Measurements from ENCODE around the gene OGFOD1. TPM values are rescaled to one million over a fixed set of nuclear protein-coding genes. Genes with fewer than 3 reads are reported as not detected.

Gene OGFOD1
- total RNA-seq = 10 to 100 TPM; 15.9 to 16.5 TPM
- long read RNA-seq, full-length matches to known transcripts = 13 of 18 reads
- long read RNA-seq, partial matches to known transcripts = 4 of 18 reads
- long read RNA-seq, other reads (novel, unspliced or antisense) = 1 of 18 reads

DNA sequence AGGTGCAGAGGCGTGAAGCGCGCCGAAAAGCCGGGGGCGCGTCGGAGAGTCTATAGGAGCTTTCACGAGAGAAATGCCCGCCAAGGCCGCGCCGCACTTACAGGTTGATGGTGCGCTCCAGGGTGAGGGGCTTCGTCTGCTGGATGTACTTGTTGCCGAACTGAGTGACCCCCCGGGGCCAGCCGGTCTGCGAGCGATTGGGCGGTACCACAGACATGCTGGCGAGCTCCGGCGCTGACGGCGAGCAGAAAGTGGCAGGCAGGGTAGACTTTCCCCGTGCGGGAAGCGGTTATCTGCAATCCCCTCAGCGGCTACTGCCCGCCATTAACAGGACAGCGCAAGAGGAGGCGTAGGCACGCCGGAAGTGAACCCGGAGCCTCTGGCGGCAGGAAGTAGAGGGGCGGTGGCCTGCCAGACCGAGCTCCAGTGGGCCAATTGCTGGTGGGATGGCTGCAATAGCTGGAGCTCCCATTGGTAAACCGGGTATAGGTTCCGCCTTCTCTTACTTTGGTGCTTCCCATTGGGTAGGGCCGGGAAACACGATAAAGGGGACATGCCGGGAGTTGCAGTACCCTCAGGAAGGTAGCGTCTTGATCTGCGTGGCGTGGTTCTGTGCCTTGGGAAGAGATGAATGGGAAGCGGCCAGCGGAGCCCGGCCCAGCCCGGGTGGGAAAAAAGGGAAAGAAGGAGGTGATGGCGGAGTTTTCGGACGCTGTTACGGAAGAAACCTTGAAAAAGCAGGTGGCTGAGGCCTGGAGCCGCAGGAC, at the start of gene OGFOD1, which contains the start of gene NUDT21:
Gene OGFOD1, plus strand, starts transcription at position 569 of the 767 bp plus-strand sequence. Its CDS starts 59 bp downstream, at position 628.
Gene NUDT21, minus strand, starts transcription at position 347 of the 767 bp plus-strand sequence. Its CDS starts 130 bp downstream, at position 217.
- DNase-seq (peak; percentile 90 to 96), ATAC-seq (peak; percentile 96)
- intact Hi-C loops (cut with DNase I, micrococcal nuclease) = no loop called here

GRCh38 chr16:56405977-56406672, 45.2 kb upstream of the OGFOD1 start:
- intact Hi-C loops (cut with DNase I, micrococcal nuclease) = no loop called here
- DNase-seq = no peak
- no peak for ATAC-seq

DNA sequence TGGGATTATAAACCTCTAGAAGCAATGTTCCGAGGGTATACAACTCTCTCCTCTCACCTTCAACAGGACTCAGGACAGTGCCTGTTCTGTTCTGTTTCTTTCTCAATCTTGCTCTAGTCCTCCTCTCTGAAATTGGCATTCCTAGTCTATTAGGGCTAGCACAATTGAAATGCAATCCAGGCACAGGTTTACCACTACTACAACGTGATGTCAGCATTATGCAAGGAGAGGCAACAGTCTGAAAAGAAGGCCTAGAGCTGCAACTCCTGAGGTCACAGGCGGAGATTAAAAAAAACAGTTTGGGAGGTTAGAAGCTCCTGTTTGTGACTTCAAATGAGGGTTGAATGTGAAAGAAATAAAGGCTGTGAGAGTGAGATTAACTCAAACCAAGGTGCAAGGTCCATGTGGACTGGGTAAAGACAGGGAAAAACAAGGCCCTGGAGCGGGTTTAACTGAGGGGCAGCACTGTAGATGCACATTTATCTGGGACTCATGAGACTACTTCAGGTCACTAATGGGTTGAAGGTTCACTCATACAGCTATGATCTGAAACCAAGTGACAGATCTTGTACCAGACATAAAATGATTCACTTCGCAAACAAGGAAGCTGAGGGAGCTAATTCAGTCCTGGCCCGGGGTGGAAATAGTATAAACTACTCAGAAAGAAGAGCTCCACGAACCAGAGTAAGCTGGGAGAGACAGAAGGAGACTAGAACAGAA, 42.8 kb upstream of the OGFOD1 start:
- intact Hi-C loops (cut with DNase I, micrococcal nuclease) = no loop called here
- DNase-seq = peak in 1 of 2 donors; percentile 18
- ATAC-seq = peak; percentile 96

GRCh38 chr16:56409195-56409594, 42.2 kb upstream of the OGFOD1 start:
- intact Hi-C loops (cut with DNase I, micrococcal nuclease) = no loop called here
- DNase-seq = no peak
- ATAC-seq = peak; percentile 38

DNA sequence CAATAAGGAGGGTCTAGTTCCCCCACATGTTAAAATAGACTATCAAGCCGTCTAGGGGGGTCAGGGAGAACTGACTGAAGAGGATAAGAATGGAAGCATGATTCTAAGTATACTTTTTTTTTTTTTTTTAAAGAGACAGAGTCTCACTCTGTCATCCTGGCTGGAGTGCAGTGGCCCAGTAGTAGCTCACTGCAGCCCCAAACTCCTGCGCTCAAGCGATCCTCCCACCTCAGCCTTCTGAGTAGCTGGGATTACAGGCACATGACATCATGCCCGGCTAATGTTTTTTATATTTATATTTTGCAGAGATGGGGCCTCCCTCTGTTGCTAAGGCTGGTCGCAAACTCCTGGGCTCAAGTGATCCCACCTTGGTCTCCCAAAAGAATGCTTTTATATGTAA, 40.2 kb upstream of the OGFOD1 start:
- DNase-seq (no peak), ATAC-seq (no peak)
- intact Hi-C loops (cut with DNase I, micrococcal nuclease) = no loop called here

- no peak for DNase-seq
- intact Hi-C loops (cut with DNase I, micrococcal nuclease) = no loop called here
- ATAC-seq = no peak
These were observed 39.7 kb upstream of the OGFOD1 start for GRCh38 chr16:56411624-56412023.

DNA sequence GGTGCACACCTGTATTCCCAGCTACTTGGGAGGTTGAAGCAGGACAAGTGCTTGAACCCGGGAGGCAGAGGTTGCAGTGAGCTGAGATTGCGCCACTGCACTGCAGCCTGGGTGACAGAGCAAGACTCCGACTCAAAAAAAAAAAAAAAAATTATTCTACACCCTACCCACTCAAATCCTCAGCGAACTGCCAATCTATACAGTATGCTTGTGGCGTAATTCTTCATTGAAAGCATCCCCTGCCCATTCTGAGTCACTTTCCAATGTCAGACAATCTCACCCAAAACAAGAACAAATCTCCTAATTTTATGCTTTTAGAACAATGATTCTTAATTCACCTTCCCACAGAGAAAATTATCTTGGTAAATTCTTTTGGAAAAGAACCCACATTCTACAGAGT, 38.0 kb upstream of the OGFOD1 start:
- no peak for DNase-seq
- no peak for ATAC-seq
- intact Hi-C loops (cut with DNase I, micrococcal nuclease) = no loop called here

- intact Hi-C loops (cut with DNase I, micrococcal nuclease) = no loop called here
- ATAC-seq = no peak
- no peak for DNase-seq
These were observed 37.0 kb upstream of the OGFOD1 start for GRCh38 chr16:56414366-56414765.

DNA sequence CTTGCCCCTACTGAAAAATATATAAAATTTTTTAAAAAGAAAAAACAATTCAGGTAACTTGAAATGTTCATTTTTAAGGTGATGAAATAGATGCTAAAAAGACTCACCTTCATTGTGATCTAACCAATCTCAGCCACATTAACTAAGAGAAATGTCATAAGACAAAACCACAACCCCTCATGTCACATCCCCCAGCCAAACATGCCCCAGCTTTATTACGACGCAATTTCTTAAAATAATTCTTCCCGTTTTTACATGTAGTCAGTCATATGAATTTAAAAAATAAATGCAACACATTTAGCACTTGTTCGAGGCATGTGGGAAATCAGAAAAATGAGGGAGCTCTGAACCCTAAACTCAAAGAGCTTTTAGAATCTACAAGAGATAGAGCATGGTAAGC, 35.5 kb upstream of the OGFOD1 start:
- intact Hi-C loops (cut with DNase I, micrococcal nuclease) = no loop called here
- ATAC-seq = no peak
- DNase-seq = no peak

DNA sequence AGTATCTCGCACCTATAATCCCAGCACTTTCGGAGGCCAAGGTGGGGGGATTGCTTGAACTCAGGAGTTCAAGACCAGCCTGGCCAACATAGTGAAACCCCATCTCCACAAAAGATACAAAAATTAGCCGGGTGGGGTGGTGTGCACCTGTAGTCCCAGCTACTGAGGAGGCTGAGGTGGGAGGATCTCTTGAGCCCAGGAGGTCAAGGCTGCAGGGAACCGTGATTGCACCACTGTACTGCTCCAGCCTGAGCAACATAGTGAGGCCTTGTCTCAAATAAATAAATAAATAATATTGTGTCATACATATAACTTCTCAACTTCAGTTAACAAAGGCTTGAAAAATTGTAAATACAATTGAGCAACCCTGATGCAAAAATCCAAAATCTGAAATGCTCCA, 34.2 kb upstream of the OGFOD1 start:
- DNase-seq = no peak
- intact Hi-C loops (cut with DNase I, micrococcal nuclease) = no loop called here
- no peak for ATAC-seq

DNA sequence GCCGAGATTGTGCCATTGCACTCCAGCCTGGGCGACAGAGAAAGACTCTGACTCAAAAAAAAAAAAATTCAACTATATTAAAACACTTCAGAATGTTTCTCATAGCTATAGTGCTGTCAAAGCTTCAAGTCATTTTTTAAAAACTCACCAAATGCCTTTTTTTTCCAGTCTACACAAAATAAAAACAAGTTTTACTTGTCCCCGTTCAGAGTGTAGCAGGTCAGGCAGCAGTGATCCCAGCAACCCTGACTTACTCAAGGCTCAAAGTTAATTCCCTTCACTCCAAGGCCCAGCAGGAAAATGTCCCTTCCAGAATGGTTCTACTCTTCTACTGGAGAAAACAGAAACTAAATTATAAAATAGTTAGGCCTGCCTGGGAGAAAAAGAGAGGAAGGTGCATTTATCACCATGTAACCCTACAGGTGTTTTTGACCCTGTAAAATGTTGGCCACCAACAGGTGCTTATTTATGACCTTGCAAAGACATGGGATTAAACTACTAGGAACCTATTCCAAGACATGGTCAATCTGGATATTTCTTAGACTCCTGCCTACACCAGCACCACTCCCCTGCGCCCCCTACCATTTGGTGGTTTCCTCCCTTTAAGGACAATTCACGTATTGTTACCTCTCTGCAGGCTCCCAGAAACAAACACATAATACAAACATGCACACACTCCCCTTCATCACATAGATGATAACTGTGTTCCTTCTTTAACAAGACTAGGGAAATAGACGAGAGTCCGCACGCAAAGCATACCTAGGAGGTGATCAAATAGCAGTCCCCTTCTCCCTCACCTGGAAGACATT, 31.4 kb upstream of the OGFOD1 start:
- ATAC-seq = no peak
- DNase-seq = peak in 1 of 2 donors; percentile 27
- intact Hi-C loops (cut with DNase I, micrococcal nuclease) = no loop called here

GRCh38 chr16:56420613-56421012, 30.7 kb upstream of the OGFOD1 start:
- no peak for ATAC-seq
- DNase-seq = no peak
- intact Hi-C loops (cut with DNase I, micrococcal nuclease) = no loop called here

- intact Hi-C loops (cut with DNase I, micrococcal nuclease) = no loop called here
- ATAC-seq = no peak
- no peak for DNase-seq
These were observed 30.0 kb upstream of the OGFOD1 start for GRCh38 chr16:56421313-56421712.

- ATAC-seq (no peak), DNase-seq (no peak)
- intact Hi-C loops (cut with DNase I, micrococcal nuclease) = no loop called here
These were observed 29.2 kb upstream of the OGFOD1 start for GRCh38 chr16:56421976-56422669.

- ATAC-seq = no peak
- intact Hi-C loops (cut with DNase I, micrococcal nuclease) = no loop called here
- DNase-seq = no peak
These were observed 28.4 kb upstream of the OGFOD1 start for GRCh38 chr16:56422896-56423441.

- intact Hi-C loops (cut with DNase I, micrococcal nuclease) = no loop called here
- DNase-seq (no peak), ATAC-seq (peak; percentile 23)
These were observed 27.6 kb upstream of the OGFOD1 start for GRCh38 chr16:56423584-56424403.

- intact Hi-C loops (cut with DNase I, micrococcal nuclease) = no loop called here
- DNase-seq (no peak), ATAC-seq (peak; percentile 16)
These were observed 27.0 kb upstream of the OGFOD1 start for GRCh38 chr16:56424404-56424764.

All from left colon (tissue), 2 donors.